Erythroblast (primary cell): ENCODE data around the gene TMEM271.

Experiments
- GATA1 ChIP-seq: IDR thresholded peaks from 2 replicates; pipeline ENCODE4 v1.6.1; 2011; ENCODE audit warnings: low read depth, mild to moderate bottlenecking, control low read depth, low read length, moderate library complexity
- POLR2A ChIP-seq: IDR thresholded peaks from 2 replicates; pipeline ENCODE4 v1.6.1; 2011; ENCODE audit warnings: mild to moderate bottlenecking, low read length

- TF ChIP-seq POLR2A (no peak), GATA1 (no peak)
Observed at GRCh38 chr4:589219-589963, 13.3 kb upstream of the TMEM271 start.
